Stomach (tissue), 4 donors: Measurements from ENCODE around the gene BMAL2.

Experiments used
- CTCF ChIP-seq, 7 experiments: fragments of 450-650 bp in 4 of 7; fragments of 200-600 bp in 3 of 7; sonication (generic) in 3 of 7; IDR thresholded peaks; one replicate each; pipeline ENCODE4 v1.5.1; 2016 to 2019; ENCODE audit warnings: antibody characterized with exemption in 7 of 7, control low read depth in 2 of 7, mild to moderate bottlenecking in 1 of 7
- POLR2A ChIP-seq, 4 donors: fragments of 450-650 bp; IDR thresholded peaks; one replicate each; pipeline ENCODE4 v1.6.1; 2016; ENCODE audit warnings: antibody characterized with exemption in 4 of 4, control low read depth in 2 of 4, mild to moderate bottlenecking in 1 of 4, moderate library complexity in 1 of 4
- POLR2AphosphoS5 ChIP-seq, 3 donors: sonication (generic); formaldehyde crosslinking; IDR thresholded peaks; one replicate each; pipeline ENCODE4 v1.6.1; 2016; ENCODE audit warnings: antibody characterized with exemption in 3 of 3

DNA sequence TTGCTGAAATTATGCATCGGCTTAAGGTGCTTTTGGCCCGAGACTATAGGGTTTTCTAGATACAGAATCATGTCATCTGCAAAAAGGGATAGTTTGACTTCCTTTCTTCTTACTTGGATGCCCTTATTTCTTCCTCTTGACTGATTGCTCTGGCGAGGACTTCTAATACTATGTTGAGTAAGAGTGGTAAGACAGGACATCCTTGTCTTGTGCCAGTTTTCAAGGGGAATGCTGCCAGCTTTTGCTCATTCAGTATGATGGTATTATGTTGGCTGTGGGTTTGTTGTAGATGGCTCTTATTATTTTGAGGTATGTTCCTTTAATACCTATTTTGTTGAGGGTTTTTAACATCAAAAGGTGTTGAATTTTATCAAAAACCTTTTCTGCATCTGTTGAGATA is 8.3 kb downstream of the BMAL2 start:
- TF ChIP-seq CTCF (IDR thresholded peaks at IDR 0.05): no peak
- no peak for TF ChIP-seq POLR2AphosphoS5 (IDR thresholded peaks at IDR 0.05)
- no peak for TF ChIP-seq POLR2A (IDR thresholded peaks at IDR 0.05)
